Adrenal gland (tissue), 5 donors: ENCODE measurements around the gene SPATA31D1.

Experiments used
- CTCF ChIP-seq, 6 experiments: fragments of 450-650 bp in 4 of 6; fragments of 200-600 bp in 2 of 6; sonication (generic) in 1 of 6; IDR thresholded peaks; 1 replicate in 5 of 6; 2 replicates in 1 of 6; pipeline versions ENCODE4 v1.5.1 to v1.8.0; 2016 to 2021; ENCODE audit warnings: antibody characterized with exemption in 6 of 6, mild to moderate bottlenecking in 2 of 6, moderate library complexity in 1 of 6
- POLR2A ChIP-seq, 2 donors: fragments of 450-650 bp; IDR thresholded peaks; one replicate each; pipeline ENCODE4 v1.6.1; 2017; ENCODE audit warnings: antibody characterized with exemption in 2 of 2, mild to moderate bottlenecking in 2 of 2, moderate library complexity in 1 of 2
- donor health status: DM: no; HTN: no; CAD: no.

GRCh38 chr9:81999806-82000205, 11.2 kb downstream of the SPATA31D1 start:
- TF ChIP-seq CTCF (IDR thresholded peaks at IDR 0.05), result no peak
- no peak for TF ChIP-seq POLR2A (IDR thresholded peaks at IDR 0.05)
